Nucleus accumbens (tissue), 56 donors: ENCODE results near the gene DSTN.

Source experiments
- DNase-seq, 56 donors: peaks; one replicate each; lab custom pipeline; 2025; lab: John Stamatoyannopoulos, UW

The DSTN gene

GRCh38 chr20:17543531-17544131 lies 26.2 kb upstream of the DSTN start:
- DNase-seq: no peak

- DNase-seq: no peak
These were observed 24.7 kb upstream of the DSTN start for GRCh38 chr20:17545127-17545526.

DNA sequence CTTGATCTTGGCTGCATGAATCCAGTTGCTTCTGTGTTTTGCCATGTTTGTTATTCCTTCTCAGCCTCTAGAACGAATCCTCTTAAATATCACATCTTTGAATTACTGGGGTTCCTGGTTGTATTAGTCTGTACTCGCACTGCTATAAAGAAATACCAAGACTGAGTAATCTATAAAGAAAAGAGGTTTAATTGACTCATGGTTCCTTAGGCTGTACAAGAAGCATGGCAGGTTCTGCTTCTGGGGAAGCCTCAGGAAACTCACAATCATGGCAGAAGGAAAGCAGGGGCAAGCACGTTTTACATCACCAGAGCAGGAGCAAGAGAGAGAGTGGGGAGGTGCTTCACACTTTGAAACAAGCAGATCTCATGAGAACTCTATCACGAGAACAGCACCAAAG lies 20.7 kb upstream of the DSTN start:
- DNase-seq: no peak

GRCh38 chr20:17555106-17555505 lies 14.8 kb upstream of the DSTN start:
- no peak for DNase-seq

DNA sequence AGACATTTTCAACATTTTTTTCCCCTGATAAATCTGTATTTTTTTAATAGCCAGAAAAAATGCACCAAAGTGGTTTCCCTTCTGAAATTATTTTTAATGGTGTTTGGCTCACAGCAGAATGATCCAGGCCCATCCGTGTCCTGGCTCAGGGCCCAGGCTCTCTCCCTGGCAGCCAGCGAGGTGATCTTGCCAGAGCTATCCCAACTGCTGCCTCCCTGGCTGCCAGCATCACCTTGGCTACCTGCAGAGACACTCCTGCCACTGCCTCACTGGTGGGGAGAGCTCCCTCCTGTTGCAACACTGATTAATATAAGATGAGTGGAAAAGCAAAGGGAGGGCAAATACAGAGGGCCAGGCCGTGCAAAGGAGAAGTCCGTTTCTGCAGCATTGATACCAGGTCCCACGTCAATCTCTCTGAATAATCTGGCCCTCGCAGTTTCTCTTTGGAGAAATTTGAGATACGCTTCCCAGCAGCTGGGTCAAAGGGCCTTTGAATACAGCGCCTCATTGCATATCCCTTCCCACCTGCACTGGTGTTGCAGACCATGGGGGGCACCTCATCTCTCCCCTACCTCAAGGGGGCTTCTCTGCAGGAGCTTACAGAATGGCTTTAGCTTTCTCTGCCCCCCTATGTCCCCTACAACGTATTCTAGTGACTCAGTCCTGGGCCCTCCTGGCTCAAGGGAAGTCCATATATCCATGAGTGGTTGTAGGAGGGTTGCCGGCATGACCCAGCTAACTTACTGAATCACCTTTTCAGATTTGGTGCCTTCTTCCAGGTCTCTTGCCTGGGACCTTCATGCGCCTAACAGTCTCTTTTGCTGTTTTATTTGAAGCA lies 12.8 kb upstream of the DSTN start:
- peak in 5 of 56 donors; percentile 1 to 49 (median 3) for DNase-seq

DNA sequence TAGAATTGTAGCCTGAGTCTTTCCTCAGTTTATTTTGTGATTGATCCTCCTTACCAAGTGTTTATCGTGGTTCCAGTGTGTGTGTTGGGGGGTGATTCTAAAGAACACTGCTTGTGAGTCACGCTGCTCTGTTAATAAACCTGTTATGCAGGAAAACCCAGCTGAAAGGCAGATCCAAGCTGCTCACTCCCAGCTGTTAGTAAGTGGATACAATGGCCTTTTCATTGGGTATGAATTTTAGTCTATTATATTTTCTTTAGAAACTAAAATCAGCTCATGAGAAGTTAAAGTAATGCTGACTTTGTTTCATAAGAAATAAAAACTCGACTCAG lies 12.2 kb upstream of the DSTN start:
- DNase-seq: no peak

DNA sequence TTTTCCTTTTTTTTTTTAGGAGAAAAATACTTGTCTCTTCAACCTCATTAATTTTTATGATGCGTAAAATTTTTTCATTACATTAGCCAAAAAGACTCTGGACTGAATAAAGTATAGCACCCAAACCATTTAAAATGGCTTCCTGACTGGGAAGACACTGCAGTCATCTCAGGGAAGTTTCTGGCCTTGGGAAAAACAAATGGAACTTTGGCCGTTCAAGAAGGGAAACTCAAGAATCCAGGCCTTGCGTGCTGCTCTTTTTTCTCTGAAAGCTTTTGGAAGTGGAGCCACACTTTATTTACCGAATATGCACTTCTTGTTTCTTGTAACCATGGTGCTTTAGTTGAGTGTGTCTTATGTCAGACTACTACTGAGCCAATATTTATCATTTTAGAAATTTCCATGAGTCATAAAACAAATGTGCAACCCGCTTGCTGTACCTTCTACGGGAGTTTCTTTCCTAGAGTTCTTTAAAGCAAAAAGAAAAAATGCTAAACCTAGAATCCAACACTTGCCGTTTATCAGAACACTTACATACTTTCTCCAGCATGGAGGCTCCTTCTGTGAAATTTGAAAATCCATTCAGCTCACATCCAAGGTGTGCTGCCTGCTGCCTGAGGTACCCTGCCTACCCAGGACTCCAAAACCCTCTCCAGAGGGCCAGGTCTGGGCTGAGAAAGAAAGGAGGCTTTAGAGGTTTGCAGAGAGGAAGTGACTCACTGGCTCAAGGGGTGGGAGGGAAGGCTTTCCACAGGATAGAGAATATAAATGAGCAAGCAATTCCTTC lies 11.5 kb upstream of the DSTN start:
- DNase-seq: no peak

- DNase-seq: no peak
These were observed 11.0 kb upstream of the DSTN start for GRCh38 chr20:17558941-17559304.

- DNase-seq: no peak
These were observed 10.5 kb upstream of the DSTN start for GRCh38 chr20:17559338-17559737.

DNA sequence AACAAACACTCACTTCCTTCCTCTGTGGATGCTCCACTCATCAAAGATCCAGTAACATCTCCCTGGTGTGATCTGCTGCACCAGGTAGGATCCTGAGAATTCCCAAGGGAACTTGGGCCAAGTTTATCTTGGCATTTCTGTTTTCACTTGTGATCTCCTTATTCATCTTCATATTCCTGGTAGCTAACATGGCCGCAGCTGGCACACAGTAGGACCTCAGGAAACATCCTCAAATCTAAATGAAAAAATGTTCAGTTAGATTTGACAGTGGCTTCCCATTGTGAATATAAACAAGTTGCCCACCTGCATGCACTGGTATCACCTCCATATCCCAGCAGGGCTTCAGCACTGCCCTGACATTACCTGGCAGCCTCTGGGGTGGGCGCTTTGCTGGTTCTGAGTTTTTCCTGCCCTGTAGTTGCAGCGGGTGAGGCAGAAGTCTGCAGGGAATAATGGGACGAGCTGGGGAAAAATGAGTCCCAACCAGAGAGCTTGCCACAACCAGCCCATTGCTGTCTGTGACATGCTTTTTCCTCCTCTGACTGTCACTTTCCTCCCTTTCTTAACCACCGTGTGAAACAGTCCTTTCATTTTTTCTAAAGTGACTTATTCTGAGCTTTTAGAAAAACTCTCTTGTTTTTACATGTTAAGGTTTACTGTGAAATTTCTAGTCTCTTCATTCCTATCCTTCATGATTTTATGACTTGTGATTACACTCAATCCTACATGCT lies 9.4 kb upstream of the DSTN start:
- DNase-seq: no peak

DNA sequence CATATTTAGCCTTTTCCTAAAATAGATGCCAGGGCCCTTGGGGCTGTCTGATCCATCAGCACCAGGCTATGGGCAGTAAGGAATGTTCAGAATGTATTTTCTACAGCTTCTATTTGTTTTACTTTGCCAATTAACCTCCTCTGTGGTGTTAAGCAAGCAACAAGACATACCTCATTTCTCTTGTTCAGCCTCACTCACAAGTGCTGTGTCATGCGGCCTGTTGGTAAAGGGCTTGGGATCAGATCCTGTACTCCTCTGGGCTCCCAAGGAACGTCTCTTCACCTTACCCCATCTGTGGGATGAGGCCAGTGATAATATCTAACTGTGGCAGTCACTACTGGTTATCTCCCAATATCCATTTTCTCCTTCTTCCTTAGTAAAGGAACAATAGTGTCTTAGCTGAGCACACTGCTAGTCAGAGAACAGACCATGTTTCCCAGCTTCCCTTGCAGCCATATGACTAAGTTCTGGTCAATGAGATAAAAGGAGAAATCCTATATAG lies 7.0 kb upstream of the DSTN start:
- DNase-seq: no peak

- no peak for DNase-seq
These were observed 4.6 kb upstream of the DSTN start for GRCh38 chr20:17565169-17565845.

GRCh38 chr20:17566345-17566744 lies 3.5 kb upstream of the DSTN start:
- no peak for DNase-seq

DNA sequence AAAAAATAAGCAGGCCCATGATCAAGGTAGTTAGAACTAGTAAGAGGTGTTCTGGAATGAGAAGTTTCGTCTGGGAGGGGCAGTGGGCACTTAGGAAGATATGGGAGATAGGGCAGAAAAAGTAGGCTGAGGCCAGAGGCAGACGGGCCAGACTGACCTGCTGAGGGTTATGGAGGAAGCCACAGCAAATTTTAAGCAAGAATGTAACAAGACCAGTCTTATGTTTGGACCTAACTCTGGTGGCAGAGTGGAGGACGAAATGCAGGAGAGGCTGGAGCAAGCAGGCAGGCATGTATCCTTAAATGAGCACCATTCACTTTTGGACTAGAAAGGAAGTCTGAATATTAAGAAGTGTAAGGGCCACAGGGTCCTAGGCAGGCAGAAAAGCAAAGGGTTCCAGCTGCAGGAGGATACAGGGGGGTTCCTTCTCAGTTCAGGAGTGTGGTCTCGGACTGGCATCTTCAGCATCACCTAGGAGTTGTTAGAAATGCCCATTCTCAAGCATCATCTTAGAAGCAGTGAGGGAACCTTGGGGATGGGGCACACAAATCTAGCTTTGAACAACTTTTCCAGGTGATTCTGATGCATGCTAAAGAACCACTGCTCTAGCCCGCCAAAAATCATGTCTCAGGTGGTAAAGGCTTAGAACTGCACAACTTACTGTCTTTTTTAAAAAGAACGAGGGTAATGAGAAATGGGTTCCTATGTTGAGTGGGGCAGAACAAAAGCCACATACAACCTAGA lies 1.7 kb upstream of the DSTN start:
- DNase-seq: no peak

DNA sequence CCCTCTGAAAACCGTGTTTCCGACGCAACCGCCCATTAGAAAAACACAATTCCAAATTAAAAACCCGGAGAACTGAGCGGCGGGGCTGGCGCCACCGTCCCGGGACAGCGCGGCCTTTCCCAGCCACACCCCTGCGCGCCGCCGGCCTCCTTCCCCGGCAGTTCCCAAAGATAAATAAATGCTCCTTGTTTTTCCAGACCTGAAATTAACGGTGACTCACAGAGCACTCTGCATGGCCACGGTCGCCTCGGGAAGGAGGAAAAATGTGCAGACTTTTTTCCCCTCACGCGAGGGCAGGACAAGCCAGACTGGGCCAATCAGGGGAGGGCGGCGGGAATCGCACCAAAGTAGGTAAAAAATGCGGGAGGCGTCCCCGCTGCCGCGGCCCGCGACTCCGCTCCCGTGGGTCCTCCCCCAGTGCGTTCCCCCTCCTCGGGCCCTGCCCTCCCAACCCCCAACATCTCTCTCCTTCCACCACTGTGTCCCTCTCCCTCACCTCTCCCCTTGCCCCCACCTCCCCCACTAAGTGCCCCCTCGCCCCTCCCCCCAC lies 828 bp upstream of the DSTN start:
- DNase-seq: peak in 39 of 56 donors; percentile 4 to 73 (median 26)

GRCh38 chr20:17570347-17571152 lies 675 bp downstream of the DSTN start:
- DNase-seq: peak in 43 of 56 donors; percentile 12 to 80 (median 56)

DNA sequence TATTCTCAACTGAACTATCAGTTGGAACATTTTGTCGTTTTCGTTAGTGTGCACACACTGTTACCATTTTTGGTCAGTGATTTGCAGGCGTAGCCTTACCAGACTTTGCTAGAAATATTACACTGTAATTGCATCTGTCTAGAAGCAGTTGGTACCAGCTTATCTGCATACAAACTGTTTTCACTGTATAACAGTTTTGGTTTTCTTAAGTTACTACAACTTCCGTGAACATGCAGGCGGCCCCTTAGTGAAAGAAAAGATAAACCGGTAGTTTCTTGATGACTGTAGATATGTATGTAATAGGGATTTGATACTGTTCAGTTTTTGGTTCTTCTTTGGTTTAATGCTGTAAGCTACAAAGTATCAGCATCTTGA lies 1.3 kb downstream of the DSTN start:
- DNase-seq: no peak

DNA sequence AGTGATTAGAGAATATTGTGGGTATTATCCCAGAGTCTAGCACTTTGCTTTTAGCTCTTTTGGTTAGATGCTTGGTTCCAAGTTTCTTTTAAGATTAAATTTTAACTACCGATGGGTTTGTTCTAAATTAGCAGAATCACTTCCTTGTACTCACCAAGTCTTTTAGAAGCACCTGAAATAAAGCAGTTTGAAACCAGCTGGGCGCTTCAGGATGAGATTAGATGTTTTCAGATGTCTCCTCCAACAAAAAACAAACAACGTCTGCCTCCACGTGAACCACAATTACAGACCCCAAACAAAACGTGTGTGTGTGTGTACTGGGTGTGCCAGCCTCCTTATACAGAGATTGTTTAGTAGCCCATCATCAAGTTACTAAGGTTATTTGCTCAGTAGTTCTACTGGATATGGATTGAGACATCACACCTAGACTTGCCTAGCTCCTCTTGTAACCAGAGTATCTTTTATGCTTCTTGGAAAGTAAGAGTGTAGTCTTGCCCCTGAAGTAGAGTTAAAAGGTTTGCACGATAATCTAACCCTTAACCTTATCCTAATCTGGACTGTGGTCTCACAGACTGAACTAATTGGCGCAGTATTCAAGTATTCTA lies 2.3 kb downstream of the DSTN start:
- DNase-seq: no peak
